Keratinocyte (primary cell): ENCODE measurements around the gene PARD6G.

Experiments used
- EZH2 ChIP-seq: IDR thresholded peaks from one replicate; pipeline ENCODE4 v1.6.1; 2012; ENCODE audit warnings: inconsistent platforms, mild to moderate bottlenecking, low read length, moderate library complexity
- TF ChIP-seq, protein P1 (sequence below), 3 experiments: IDR thresholded peaks in 1 of 3; conservative IDR thresholded peaks in 1 of 3; optimal IDR thresholded peaks in 1 of 3; 2 replicates in 2 of 3; 3 replicates in 1 of 3; pipeline versions ENCODE3 to v1.5.1; 2011; ENCODE audit warnings: low read length in 3 of 3, mild to moderate bottlenecking in 3 of 3, moderate library complexity in 2 of 3, control low read depth in 1 of 3, inconsistent platforms in 1 of 3; ENCODE audit not compliant: insufficient read depth in 2 of 3; ENCODE audit errors: extremely low read depth in 1 of 3

GRCh38 chr18:80229363-80229762 lies 18.0 kb downstream of the PARD6G start:
- TF ChIP-seq, protein P1, sequence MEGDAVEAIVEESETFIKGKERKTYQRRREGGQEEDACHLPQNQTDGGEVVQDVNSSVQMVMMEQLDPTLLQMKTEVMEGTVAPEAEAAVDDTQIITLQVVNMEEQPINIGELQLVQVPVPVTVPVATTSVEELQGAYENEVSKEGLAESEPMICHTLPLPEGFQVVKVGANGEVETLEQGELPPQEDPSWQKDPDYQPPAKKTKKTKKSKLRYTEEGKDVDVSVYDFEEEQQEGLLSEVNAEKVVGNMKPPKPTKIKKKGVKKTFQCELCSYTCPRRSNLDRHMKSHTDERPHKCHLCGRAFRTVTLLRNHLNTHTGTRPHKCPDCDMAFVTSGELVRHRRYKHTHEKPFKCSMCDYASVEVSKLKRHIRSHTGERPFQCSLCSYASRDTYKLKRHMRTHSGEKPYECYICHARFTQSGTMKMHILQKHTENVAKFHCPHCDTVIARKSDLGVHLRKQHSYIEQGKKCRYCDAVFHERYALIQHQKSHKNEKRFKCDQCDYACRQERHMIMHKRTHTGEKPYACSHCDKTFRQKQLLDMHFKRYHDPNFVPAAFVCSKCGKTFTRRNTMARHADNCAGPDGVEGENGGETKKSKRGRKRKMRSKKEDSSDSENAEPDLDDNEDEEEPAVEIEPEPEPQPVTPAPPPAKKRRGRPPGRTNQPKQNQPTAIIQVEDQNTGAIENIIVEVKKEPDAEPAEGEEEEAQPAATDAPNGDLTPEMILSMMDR (optimal IDR thresholded peaks at IDR 0.05 in 1 of 3, IDR thresholded peaks at IDR 0.05 in 1 of 3, conservative IDR thresholded peaks at IDR 0.05 in 1 of 3; ENCODE audit: extremely low read depth in 1 of 3, insufficient read depth in 2 of 3, low read length in 3 of 3), result no peak
- no peak for TF ChIP-seq EZH2
